Neural progenitor cell (in vitro differentiated cells): Measurements from ENCODE around the gene CAMLG. TPM values are rescaled to one million over a fixed set of nuclear protein-coding genes. Genes with fewer than 3 reads are reported as not detected.

ENCODE experiments used
- DNase-seq: peaks from one replicate; pipeline ENCODE4 v3.0.0-alpha.2; 2016; ENCODE audit warnings: low spot score
- H2AFZ ChIP-seq: fragments of 200-600 bp; sonication (generic); replicated peaks from 2 replicates; pipeline ENCODE4 v1.6.1; 2016; ENCODE audit warnings: antibody characterized with exemption
- H3F3A ChIP-seq: fragments of 200-600 bp; sonication (generic); 2 replicates; pipeline ENCODE4 v1.6.1; 2016; ENCODE audit warnings: antibody characterized with exemption, low read depth
- H3K27ac ChIP-seq: fragments of 200-600 bp; sonication (generic); 2 replicates; pipeline ENCODE4 v1.5.1; 2016; ENCODE audit warnings: mild to moderate bottlenecking
- H3K27me3 ChIP-seq: fragments of 200-600 bp; sonication (generic); 2 replicates; pipeline ENCODE4 v1.6.1; 2016; ENCODE audit warnings: mild to moderate bottlenecking, moderate library complexity
- H3K36me3 ChIP-seq: fragments of 200-600 bp; sonication (generic); 2 replicates; pipeline ENCODE4 v1.5.1; 2016
- H3K4me1 ChIP-seq: fragments of 200-600 bp; sonication (generic); 2 replicates; pipeline ENCODE4 v1.6.1; 2016; ENCODE audit warnings: mixed run types
- H3K4me2 ChIP-seq: fragments of 200-600 bp; sonication (generic); 2 replicates; pipeline ENCODE4 v1.6.1; 2016
- H3K4me3 ChIP-seq: fragments of 200-600 bp; sonication (generic); 2 replicates; pipeline ENCODE4 v1.5.1; 2016
- H3K79me2 ChIP-seq: fragments of 200-600 bp; sonication (generic); 2 replicates; pipeline ENCODE4 v1.6.1; 2016; ENCODE audit warnings: low read depth
- H3K9ac ChIP-seq: fragments of 200-600 bp; sonication (generic); 2 replicates; pipeline ENCODE4 v1.6.1; 2016
- H3K9me3 ChIP-seq: fragments of 200-600 bp; sonication (generic); 2 replicates; pipeline ENCODE4 v1.5.1; 2016; ENCODE audit warnings: low read depth
- H4K20me1 ChIP-seq: fragments of 200-600 bp; sonication (generic); 2 replicates; pipeline ENCODE4 v1.6.1; 2016; ENCODE audit warnings: low read depth
- H3K27ac Mint-ChIP-seq: 3 replicates; pipeline ENCODE4 v1.8.0; 2021; ENCODE audit warnings: mixed read lengths
- H3K27me3 Mint-ChIP-seq: 2 replicates; pipeline ENCODE4 v1.8.0; 2022; ENCODE audit warnings: low read depth, mild to moderate bottlenecking, inconsistent platforms, moderate library complexity, mixed read lengths; ENCODE audit not compliant: insufficient read depth
- H3K36me3 Mint-ChIP-seq: 3 replicates; pipeline ENCODE4 v1.8.0; 2021; ENCODE audit warnings: mixed read lengths
- H3K4me1 Mint-ChIP-seq: 3 replicates; pipeline ENCODE4 v1.8.0; 2021; ENCODE audit warnings: mixed read lengths
- H3K4me3 Mint-ChIP-seq: 3 replicates; pipeline ENCODE4 v1.8.0; 2021; ENCODE audit warnings: mild to moderate bottlenecking, moderate library complexity, mixed read lengths
- H3K9me3 Mint-ChIP-seq: 3 replicates; pipeline ENCODE4 v1.8.0; 2020; ENCODE audit warnings: mixed read lengths
- EZH2 ChIP-seq: fragments of 200-600 bp; sonication (generic); IDR thresholded peaks from 2 replicates; pipeline ENCODE4 v1.6.1; 2017; ENCODE audit warnings: antibody characterized with exemption, mild to moderate bottlenecking, moderate library complexity
- EZH2phosphoT487 ChIP-seq: fragments of 200-600 bp; sonication (generic); IDR thresholded peaks from 2 replicates; pipeline ENCODE4 v1.6.1; 2017; ENCODE audit warnings: antibody characterized with exemption
- total RNA-seq: library from RNA; depleted of rRNA; stranded (reverse); fragments of >200 nt; gene quantifications from 2 replicates; pipeline ENCODE4 v1.2.3, GENCODE V29; 2015; ENCODE audit warnings: low replicate concordance
- TF ChIP-seq, protein P1 (sequence below): fragments of 200-600 bp; sonication (generic); IDR thresholded peaks from 2 replicates; pipeline ENCODE4 v1.5.1; 2017; ENCODE audit warnings: antibody characterized with exemption, mild to moderate bottlenecking

Gene CAMLG
- total RNA-seq, 1 donor from 2014 or later, result 44.5 TPM

DNA sequence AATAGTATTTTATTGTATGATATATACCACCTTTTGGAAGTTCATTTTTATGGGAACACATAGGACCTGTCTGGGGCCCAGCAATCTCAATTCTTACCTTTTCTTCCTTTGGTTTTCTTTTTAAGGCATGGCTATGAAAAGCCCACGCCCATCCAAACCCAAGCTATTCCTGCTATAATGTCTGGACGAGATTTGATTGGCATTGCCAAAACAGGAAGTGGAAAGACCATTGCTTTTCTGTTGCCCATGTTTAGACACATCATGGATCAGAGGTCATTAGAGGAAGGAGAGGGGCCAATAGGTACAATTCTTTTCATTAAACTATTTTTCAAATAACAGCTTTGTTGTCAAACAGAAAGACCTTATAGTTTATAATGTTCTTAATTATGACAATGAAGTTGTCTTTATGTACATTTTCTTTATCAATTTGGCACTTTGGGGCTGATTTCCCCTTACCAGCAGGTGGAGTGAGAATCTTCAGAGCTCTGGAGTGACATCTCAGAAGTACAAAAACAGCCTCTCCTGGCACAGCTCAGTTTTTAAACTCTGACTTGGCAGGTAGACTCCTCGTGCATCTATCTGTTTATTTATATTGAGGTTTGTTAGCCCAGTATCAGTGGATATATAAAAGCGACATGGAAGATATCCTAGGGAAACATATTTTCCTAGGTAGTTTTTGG is 46.0 kb downstream of the CAMLG start:
- no peak overlapping the region for H3K9ac ChIP-seq
- H3K4me1 ChIP-seq, result no peaks in the 10 kb centered on the region
- Mint-ChIP-seq H3K9me3 (no peaks in the 10 kb centered on the region), H3K36me3 (peaks cover 24% of the 10 kb centered on the region), H3K4me3 (no peak overlapping the region), H3K27ac (no peak overlapping the region), H3K27me3 (no peaks in the 10 kb centered on the region), H3K4me1 (no peaks in the 10 kb centered on the region)
- no peaks in the 10 kb centered on the region for H3F3A ChIP-seq
- no peaks in the 10 kb centered on the region for H3K79me2 ChIP-seq
- H4K20me1 ChIP-seq, result no peaks in the 10 kb centered on the region
- peaks cover 26% of the 10 kb centered on the region for H3K36me3 ChIP-seq
- DNase-seq, result no peak
- no peak overlapping the region for H2AFZ ChIP-seq
- no peak overlapping the region for H3K4me2 ChIP-seq
- TF ChIP-seq, protein P1, sequence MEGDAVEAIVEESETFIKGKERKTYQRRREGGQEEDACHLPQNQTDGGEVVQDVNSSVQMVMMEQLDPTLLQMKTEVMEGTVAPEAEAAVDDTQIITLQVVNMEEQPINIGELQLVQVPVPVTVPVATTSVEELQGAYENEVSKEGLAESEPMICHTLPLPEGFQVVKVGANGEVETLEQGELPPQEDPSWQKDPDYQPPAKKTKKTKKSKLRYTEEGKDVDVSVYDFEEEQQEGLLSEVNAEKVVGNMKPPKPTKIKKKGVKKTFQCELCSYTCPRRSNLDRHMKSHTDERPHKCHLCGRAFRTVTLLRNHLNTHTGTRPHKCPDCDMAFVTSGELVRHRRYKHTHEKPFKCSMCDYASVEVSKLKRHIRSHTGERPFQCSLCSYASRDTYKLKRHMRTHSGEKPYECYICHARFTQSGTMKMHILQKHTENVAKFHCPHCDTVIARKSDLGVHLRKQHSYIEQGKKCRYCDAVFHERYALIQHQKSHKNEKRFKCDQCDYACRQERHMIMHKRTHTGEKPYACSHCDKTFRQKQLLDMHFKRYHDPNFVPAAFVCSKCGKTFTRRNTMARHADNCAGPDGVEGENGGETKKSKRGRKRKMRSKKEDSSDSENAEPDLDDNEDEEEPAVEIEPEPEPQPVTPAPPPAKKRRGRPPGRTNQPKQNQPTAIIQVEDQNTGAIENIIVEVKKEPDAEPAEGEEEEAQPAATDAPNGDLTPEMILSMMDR, result no peak
- TF ChIP-seq EZH2 (no peak), EZH2phosphoT487 (no peak)
- no peaks in the 10 kb centered on the region for H3K9me3 ChIP-seq
- no peak overlapping the region for H3K4me3 ChIP-seq
- no peak overlapping the region for H3K27ac ChIP-seq
- H3K27me3 ChIP-seq, result no peaks in the 10 kb centered on the region

DNA sequence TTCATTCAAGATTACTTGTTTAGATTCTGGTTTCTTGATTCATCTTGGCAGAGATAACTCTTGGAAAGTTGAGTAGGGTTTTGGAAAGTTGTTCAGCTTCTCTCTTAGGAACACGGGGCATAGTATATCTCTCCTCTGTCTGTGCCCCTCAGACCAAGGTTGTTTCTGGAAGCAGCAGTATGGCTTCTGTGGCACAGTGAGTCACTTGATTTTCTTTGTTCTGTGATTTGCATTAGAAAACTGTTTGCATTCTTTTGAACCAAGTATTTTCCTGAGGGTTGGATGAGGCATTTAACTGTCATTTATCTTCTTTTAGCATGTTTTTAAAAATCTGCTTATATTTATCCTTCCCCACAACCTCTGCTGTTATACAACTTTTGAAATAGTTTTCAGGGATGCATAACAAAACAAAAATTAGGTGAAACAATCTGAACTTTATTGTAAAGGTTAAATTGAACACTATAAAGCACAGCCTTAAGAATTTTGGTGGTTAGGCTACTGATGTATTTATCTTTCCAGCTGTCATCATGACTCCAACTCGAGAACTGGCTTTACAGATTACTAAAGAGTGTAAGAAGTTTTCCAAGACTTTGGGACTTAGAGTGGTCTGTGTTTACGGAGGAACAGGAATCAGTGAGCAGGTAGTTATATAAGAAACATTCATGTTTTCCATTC is 46.7 kb downstream of the CAMLG start:
- no peak overlapping the region for H3K27ac Mint-ChIP-seq
- H3K4me3 ChIP-seq, result no peak overlapping the region
- DNase-seq, result no peak
- no peak overlapping the region for H3K4me3 Mint-ChIP-seq
- no peaks in the 10 kb centered on the region for H3F3A ChIP-seq
- H3K27ac ChIP-seq, result no peak overlapping the region
- no peaks in the 10 kb centered on the region for H4K20me1 ChIP-seq
- H3K27me3 Mint-ChIP-seq, result no peaks in the 10 kb centered on the region
- H3K4me1 Mint-ChIP-seq, result no peaks in the 10 kb centered on the region
- peaks cover 25% of the 10 kb centered on the region for H3K36me3 Mint-ChIP-seq
- H3K4me2 ChIP-seq, result no peak overlapping the region
- H3K9ac ChIP-seq, result no peak overlapping the region
- H3K27me3 ChIP-seq, result no peaks in the 10 kb centered on the region
- no peaks in the 10 kb centered on the region for H3K4me1 ChIP-seq
- H3K9me3 ChIP-seq, result no peaks in the 10 kb centered on the region
- no peaks in the 10 kb centered on the region for H3K79me2 ChIP-seq
- H3K36me3 ChIP-seq, result peaks cover 33% of the 10 kb centered on the region
- no peak overlapping the region for H2AFZ ChIP-seq
- H3K9me3 Mint-ChIP-seq, result no peaks in the 10 kb centered on the region
- TF ChIP-seq, protein P1, result no peak
- no peak for TF ChIP-seq EZH2

DNA sequence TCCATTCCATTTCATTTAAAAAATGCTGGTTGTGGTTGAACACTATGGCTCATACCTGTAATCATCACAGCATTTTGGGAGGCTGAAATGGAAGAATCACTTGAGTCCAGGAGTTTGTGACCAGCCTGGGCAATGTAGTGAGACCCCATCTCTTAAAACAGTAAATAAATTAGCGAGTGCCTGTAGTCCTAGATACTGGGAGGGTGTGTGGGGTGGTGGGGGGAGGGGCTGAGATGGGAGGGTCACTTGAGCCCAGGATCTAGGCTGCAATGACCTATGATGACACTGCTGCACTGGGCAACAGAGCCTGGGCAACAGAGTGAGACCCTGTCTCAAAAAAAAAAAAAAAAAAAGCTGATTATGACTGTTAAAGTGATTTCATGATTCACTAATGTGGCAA is 49.3 kb downstream of the CAMLG start:
- no peak for TF ChIP-seq EZH2
- TF ChIP-seq, protein P1, result no peak
- TF ChIP-seq EZH2phosphoT487, result no peak
- Mint-ChIP-seq H3K4me3 (no peak overlapping the region), H3K27me3 (no peaks in the 10 kb centered on the region), H3K4me1 (no peaks in the 10 kb centered on the region), H3K27ac (no peak overlapping the region), H3K9me3 (no peaks in the 10 kb centered on the region), H3K36me3 (peaks cover 27% of the 10 kb centered on the region)
- Histone ChIP-seq H3F3A (no peaks in the 10 kb centered on the region), H3K79me2 (no peaks in the 10 kb centered on the region), H3K36me3 (peaks cover 34% of the 10 kb centered on the region), H3K27me3 (no peaks in the 10 kb centered on the region), H3K4me1 (no peaks in the 10 kb centered on the region), H4K20me1 (no peaks in the 10 kb centered on the region), H2AFZ (no peak overlapping the region), H3K27ac (no peak overlapping the region), H3K4me3 (no peak overlapping the region), H3K4me2 (no peak overlapping the region), H3K9me3 (no peaks in the 10 kb centered on the region), H3K9ac (no peak overlapping the region)
- no peak for DNase-seq
